Keratinocyte (primary cell): ENCODE measurements around the gene BAIAP2. TPM values are rescaled to one million over a fixed set of nuclear protein-coding genes. Genes with fewer than 3 reads are reported as not detected.

ENCODE experiments used
- DNase-seq: peaks from one replicate; pipeline ENCODE4 v3.0.0-alpha.2; 2011; ENCODE audit warnings: low read depth, missing footprints, low spot score
- FAIRE-seq: peaks from 2 replicates; lab custom pipeline; 2011; peaks lifted over from hg19 to GRCh38; lab: Jason Lieb, UNC
- H2AFZ ChIP-seq: 2 replicates; pipeline ENCODE4 v1.6.0; 2012; ENCODE audit warnings: low read length, control low read depth, inconsistent platforms; ENCODE audit not compliant: control insufficient read depth
- H3K27ac ChIP-seq: 2 replicates; pipeline ENCODE4 v1.5.1; 2011; ENCODE audit warnings: low read length; ENCODE audit not compliant: control insufficient read depth, insufficient read depth
- H3K27me3 ChIP-seq: 3 replicates; pipeline ENCODE4 v1.6.0; 2011; ENCODE audit warnings: low read length; ENCODE audit not compliant: control insufficient read depth, insufficient read depth; ENCODE audit errors: extremely low read depth
- H3K36me3 ChIP-seq, 2 experiments: 2 replicates in 1 of 2; 3 replicates in 1 of 2; pipeline ENCODE4 v1.5.1; 2011; ENCODE audit warnings: low read length in 2 of 2, mild to moderate bottlenecking in 1 of 2; ENCODE audit not compliant: control insufficient read depth in 2 of 2, insufficient read depth in 2 of 2; ENCODE audit errors: extremely low read depth in 1 of 2
- H3K4me1 ChIP-seq: 3 replicates; pipeline ENCODE4 v1.5.1; 2011; ENCODE audit warnings: low read length; ENCODE audit not compliant: control insufficient read depth, insufficient read depth; ENCODE audit errors: extremely low read depth
- H3K4me2 ChIP-seq: 3 replicates; pipeline ENCODE4 v1.6.0; 2011; ENCODE audit warnings: low read depth, low read length; ENCODE audit not compliant: control insufficient read depth, insufficient read depth; ENCODE audit errors: extremely low read depth
- H3K4me3 ChIP-seq, 3 experiments: fragments of 200-600 bp in 1 of 3; sonication (generic) in 1 of 3; 2 replicates in 2 of 3; 3 replicates in 1 of 3; pipeline ENCODE4 v1.5.1; 2011 to 2016; ENCODE audit warnings: low read length in 3 of 3, mild to moderate bottlenecking in 3 of 3, control low read depth in 2 of 3, inconsistent platforms in 1 of 3, low read depth in 1 of 3, mixed read lengths in 1 of 3, mixed run types in 1 of 3, moderate library complexity in 1 of 3; ENCODE audit not compliant: control insufficient read depth in 2 of 3, insufficient read depth in 2 of 3; ENCODE audit errors: extremely low read depth in 1 of 3
- H3K79me2 ChIP-seq: 2 replicates; pipeline ENCODE4 v1.6.0; 2012; ENCODE audit warnings: low read length; ENCODE audit not compliant: control insufficient read depth, insufficient read depth
- H3K9ac ChIP-seq: 3 replicates; pipeline ENCODE4 v1.6.0; 2011; ENCODE audit warnings: low read length; ENCODE audit not compliant: control insufficient read depth, insufficient read depth; ENCODE audit errors: extremely low read depth
- H3K9me1 ChIP-seq: 3 replicates; pipeline ENCODE4 v1.6.0; 2011; ENCODE audit warnings: low read length; ENCODE audit not compliant: control insufficient read depth, insufficient read depth; ENCODE audit errors: extremely low read depth
- H3K9me3 ChIP-seq: 2 replicates; pipeline ENCODE4 v1.5.1; 2012; ENCODE audit warnings: low read depth, low read length; ENCODE audit not compliant: control insufficient read depth
- H4K20me1 ChIP-seq: 3 replicates; pipeline ENCODE4 v1.6.0; 2011; ENCODE audit warnings: low read length; ENCODE audit not compliant: control insufficient read depth, insufficient read depth; ENCODE audit errors: extremely low read depth
- CTCF ChIP-seq, 3 experiments: IDR thresholded peaks in 1 of 3; conservative IDR thresholded peaks in 1 of 3; optimal IDR thresholded peaks in 1 of 3; 2 replicates in 2 of 3; 3 replicates in 1 of 3; pipeline versions ENCODE3 to v1.5.1; 2011; ENCODE audit warnings: low read length in 3 of 3, mild to moderate bottlenecking in 3 of 3, moderate library complexity in 2 of 3, control low read depth in 1 of 3, inconsistent platforms in 1 of 3; ENCODE audit not compliant: insufficient read depth in 2 of 3; ENCODE audit errors: extremely low read depth in 1 of 3
- EZH2 ChIP-seq: IDR thresholded peaks from one replicate; pipeline ENCODE4 v1.6.1; 2012; ENCODE audit warnings: inconsistent platforms, mild to moderate bottlenecking, low read length, moderate library complexity
- dilution Hi-C: fragments of 300-500 bp; cut with MboI; formaldehyde crosslinking; loops from one replicate; pipeline ENCODE4 v1.7.0; 2020; ENCODE audit warnings: low sequenced_read_pairs; ENCODE audit not compliant: extremely low pct_ligation_motif_present
- polyA plus RNA-seq, 5 experiments: library from polyadenylated mRNA; depleted of rRNA in 3 of 5; stranded (reverse) in 3 of 5; stranded (forward) in 1 of 5; unstranded in 1 of 5; fragments of >200 nt; gene quantifications; 1 replicate in 1 of 5; 2 replicates in 3 of 5; 3 replicates in 1 of 5; pipeline versions ENCODE4 v1.2.1 to v1.2.3, GENCODE V29; 2011 to 2012; ENCODE audit warnings: missing spikeins in 2 of 5, low read depth in 1 of 5, low replicate concordance in 1 of 5

BAIAP2 gene
- polyA plus RNA-seq, 1 donor (not counting 4 experiments of a cell fraction or from before 2014, with no cell fraction given), result 56.7 TPM

DNA sequence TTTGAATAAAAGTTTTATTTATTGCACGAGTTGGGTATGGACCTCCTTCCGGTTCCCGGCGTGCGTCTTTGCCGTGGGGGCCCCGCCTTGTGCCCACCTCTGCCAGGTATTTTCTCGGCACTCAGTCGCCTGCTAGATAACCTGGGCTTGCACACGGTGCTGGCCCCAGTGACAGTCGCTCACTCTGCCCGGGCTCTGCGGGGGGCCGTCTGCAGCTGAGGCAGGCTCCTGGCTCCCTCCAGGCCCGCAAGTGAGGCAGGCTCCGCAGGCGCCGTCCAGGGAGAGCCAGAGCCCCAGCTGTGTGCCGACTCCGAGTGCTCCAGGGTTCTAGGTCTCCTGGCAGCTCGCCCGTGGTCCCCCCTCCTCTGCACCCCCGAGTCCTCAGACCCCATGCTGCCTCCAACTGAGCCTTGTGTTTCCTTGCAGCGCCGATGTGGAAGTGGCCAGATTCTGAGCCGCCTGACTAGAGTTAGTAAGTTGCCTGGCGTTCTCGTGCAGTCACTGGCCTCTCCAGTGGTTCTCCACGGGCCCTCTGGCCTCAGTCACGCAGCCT lies 75.6 kb downstream of the BAIAP2 start:
- no peaks in the 10 kb centered on the region for H3K9me1 ChIP-seq
- H3K9ac ChIP-seq, result no peak overlapping the region
- no peak for TF ChIP-seq CTCF (optimal IDR thresholded peaks at IDR 0.05 in 1 of 3, IDR thresholded peaks at IDR 0.05 in 1 of 3, conservative IDR thresholded peaks at IDR 0.05 in 1 of 3; ENCODE audit: extremely low read depth in 1 of 3, insufficient read depth in 2 of 3, low read length in 3 of 3)
- peaks cover 7% of the 10 kb centered on the region for H4K20me1 ChIP-seq
- no peak for FAIRE-seq
- H2AFZ ChIP-seq, result no peak overlapping the region
- peaks cover 3% of the 10 kb centered on the region for H3K4me1 ChIP-seq
- no peaks in the 10 kb centered on the region for H3K27me3 ChIP-seq
- DNase-seq, result no peak
- H3K9me3 ChIP-seq, result no peaks in the 10 kb centered on the region
- no peak overlapping the region for H3K27ac ChIP-seq
- H3K4me3 ChIP-seq, result no peak overlapping the region
- no peaks in the 10 kb centered on the region for H3K79me2 ChIP-seq
- H3K4me2 ChIP-seq, result no peak overlapping the region
- H3K36me3 ChIP-seq, result peaks cover 16 to 27% of the 10 kb centered on the region in 2 experiments
- dilution Hi-C loops, result no loop called here

DNA sequence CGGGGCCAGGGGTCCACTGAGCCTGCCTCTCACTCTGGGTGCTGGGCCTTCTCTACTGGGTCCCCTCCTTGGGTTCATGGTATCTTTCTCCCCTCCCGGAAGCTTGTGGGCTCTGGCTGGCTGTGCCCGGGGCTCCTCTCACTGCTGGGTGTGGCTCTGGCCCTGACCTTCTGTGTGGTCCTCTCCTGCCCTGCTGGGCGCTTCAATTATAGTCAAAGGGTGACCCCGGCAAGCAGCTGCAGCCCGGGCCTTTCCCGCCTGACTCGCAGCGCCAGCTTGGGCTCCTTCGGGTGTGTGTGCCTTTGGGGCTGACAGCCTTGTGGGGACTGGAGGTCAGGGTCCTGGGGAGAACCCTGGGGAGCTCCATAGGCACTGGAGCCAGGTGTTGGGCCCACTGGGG lies 76.1 kb downstream of the BAIAP2 start:
- H3K9ac ChIP-seq, result no peak overlapping the region
- no peak overlapping the region for H2AFZ ChIP-seq
- DNase-seq (no peak), FAIRE-seq (no peak)
- no peak for TF ChIP-seq CTCF (optimal IDR thresholded peaks at IDR 0.05 in 1 of 3, IDR thresholded peaks at IDR 0.05 in 1 of 3, conservative IDR thresholded peaks at IDR 0.05 in 1 of 3; ENCODE audit: extremely low read depth in 1 of 3, insufficient read depth in 2 of 3, low read length in 3 of 3)
- no peak for TF ChIP-seq EZH2
- peaks cover 7% of the 10 kb centered on the region for H4K20me1 ChIP-seq
- H3K79me2 ChIP-seq, result no peaks in the 10 kb centered on the region
- H3K4me2 ChIP-seq, result no peak overlapping the region
- H3K36me3 ChIP-seq, result peaks cover 15 to 32% of the 10 kb centered on the region in 2 experiments
- no peak overlapping the region for H3K4me3 ChIP-seq
- H3K4me1 ChIP-seq, result peaks cover 3% of the 10 kb centered on the region
- H3K27ac ChIP-seq, result no peak overlapping the region
- no peaks in the 10 kb centered on the region for H3K9me1 ChIP-seq
- H3K9me3 ChIP-seq, result no peaks in the 10 kb centered on the region
- H3K27me3 ChIP-seq, result no peaks in the 10 kb centered on the region
- dilution Hi-C loops, result no loop called here
